Measurements from ENCODE around the gene OSBPL6.
A peak's percentile ranks its signal among the peaks of the same experiment; 100 is the strongest.
"Not testable (repeated sequence)": the region's sequence is repeated elsewhere in the genome, so short reads cannot be mapped to it uniquely, and the experiment has no call there.

Gene OSBPL6

DNA sequence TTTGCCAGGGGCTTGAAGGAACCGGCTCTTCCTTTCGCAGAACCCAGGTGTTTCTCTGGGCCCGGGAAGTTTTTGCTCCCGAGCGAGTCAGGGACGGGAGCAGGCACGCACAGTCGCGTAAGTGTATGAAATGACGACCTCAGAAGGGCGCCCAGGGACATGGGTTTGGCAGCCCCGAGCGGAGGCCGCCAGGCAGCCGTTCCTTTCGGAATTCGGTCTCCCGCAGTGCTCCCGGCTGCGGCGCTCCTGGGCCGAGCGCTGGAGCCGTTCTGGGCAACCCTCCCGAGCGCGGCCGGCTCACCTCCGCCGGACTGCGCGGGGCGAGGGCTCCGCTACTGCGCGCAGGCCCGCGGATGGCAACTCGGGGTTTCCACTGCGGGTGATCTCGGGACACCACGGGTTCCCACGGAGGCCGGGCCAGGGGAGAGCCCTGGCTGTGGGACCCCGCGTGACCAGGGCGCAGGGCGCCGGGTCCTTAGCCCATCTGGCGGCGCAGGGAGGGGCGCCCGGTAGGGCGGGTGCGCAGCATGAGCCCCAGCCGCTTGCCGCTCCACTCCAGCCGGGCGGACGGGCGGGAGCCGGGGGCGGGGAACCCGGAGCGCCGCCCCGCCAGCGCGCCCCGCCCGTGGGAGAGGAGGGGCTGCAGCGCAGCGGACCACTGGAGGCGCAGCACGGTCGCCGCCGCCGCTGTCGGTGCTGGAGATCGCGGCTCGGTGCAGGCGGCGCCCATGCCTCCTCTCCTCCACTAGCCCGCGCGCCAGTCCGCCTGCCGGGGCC lies at the start of gene OSBPL6:
Gene OSBPL6, plus strand, starts transcription at position 690 of the 777 bp plus-strand sequence. CDS start 111,673 bp downstream, outside the sequence.
- DNase-seq (ENCODE audit: low read depth in 3 of 3), result peak in 2 of 3 experiments; percentile 19 to 30

DNA sequence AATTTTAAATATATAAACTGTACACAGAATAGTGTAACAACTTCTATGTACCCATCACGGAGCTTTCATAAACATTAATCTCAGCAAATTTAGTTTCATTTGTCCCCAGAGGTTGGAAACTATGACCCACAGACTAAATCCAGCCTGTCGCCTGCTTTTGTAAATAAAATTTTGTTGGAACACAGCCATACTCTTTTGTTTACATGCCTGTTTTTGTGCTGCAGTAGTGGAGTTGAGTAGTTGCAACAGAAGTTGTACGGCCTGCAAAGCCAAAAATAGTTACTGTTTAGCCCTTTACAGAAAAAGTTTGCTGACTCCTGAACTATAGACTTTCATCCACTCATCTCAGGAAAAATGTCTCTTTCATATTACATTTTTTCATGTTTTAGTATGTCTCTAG lies 42.3 kb upstream of the OSBPL6 start:
- no peak for DNase-seq (ENCODE audit: low read depth in 3 of 3)

DNA sequence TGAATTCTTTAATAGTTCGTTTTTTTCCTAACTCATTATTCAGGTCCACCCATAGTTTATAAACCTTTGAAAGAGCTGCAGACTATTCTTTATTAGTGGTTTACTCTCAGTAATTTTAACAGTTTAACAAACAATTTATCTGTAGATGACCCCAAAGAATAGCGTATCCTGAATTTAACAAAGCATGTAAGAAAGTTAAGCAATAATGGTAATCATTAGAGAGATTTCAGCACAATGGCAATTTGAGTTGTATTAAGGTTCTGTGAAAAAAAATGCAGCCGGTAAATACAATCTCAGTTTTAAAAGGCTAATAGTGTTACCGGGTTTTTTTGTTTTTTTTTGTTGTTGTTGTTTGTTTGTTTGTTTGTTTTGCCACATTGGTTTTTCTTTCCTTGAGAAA lies 41.8 kb upstream of the OSBPL6 start:
- DNase-seq (ENCODE audit: low read depth in 3 of 3), result no peak

DNA sequence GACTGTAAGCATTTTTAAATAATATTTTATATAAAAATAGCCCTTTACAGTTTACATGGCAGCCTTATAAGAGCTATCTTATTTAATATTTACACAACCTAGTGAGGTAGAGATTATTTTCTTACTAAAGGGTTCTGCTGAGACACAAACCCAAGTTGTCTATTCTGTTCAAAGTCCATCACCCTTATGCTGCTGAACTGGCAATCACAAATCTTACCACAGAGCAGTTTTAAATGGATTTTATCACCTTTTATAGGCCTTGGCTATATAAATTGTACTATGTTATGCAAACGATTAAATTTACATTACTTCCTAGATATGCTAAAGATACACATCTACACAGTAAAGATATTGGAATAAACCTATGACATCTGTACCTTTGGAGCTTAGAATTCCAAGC lies 41.3 kb upstream of the OSBPL6 start:
- no peak for DNase-seq (ENCODE audit: low read depth in 3 of 3)

DNA sequence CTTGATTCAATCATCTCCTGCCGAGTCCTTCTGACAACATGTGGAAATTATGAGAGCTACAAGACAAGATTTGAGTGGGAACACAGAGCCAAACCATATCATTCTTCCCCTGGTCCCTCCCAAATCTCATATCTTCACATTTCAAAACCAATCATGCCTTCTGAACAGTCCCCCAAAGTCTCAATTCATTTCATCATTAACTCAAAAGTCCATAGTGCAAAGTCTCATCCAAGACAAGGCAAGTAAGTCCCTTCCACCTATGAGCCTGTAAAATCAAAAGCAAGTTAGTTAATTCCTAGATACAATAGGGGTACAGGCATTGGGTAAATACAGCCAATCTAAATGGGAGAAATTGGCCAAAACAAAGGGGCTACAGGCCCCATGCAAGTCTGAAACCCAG lies 40.4 kb upstream of the OSBPL6 start:
- not testable (repeated sequence) for DNase-seq (ENCODE audit: low read depth in 3 of 3)

DNA sequence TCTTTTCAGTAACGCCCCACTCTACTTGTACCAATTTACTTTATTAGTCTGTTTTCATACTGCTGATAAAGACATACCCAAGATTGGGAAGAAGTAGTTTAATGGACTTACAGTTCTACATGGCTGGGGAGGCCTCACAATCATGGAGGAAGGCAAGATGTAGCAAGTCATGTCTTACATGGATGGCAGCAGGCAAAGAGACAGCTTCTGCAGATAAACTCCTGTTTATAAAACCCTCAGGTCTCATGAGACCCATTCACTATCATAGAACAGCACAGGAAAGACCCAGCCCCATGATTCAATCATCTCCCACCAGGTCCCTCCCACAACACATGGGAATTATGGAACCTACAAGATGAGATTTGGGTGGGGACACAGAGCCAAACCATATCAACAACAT lies 38.8 kb upstream of the OSBPL6 start:
- DNase-seq (ENCODE audit: low read depth in 3 of 3), result no peak

DNA sequence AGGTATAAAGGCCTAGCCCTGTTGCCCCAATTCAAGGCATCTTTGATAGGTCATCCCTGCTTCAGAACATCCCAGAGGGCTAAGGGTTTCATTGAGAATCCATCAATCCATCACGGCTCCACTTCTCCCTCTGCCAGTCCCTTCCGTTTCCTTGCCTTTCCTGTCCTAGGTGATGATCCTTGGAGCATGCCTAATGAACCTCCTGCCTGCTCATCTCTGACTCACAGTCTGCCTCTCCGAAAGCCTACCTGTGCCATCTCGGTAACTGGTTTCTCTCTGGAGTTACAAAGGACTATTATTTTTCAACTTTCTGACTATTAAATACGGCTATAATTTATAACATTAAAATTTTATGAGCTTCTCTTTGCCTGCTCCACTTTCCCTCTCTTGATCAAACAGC lies 36.7 kb upstream of the OSBPL6 start:
- DNase-seq (ENCODE audit: low read depth in 3 of 3), result no peak

DNA sequence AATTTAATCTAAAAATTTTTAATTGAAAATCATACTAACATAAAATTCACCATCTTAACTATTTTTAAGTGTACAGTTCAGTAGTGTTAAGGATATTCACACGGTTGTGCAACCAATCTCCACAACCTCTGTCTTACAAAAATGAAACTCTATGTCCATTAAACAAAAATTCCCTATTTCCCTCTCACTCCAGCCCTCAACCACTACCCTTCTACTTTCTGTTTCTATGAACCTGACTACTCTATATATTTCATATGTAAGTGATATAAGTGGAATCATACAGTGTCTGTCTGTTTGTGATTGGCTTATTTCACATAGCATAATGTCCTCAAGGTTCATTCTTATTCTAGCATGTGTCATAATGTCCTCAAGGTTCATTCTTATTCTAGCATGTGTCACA lies 34.3 kb upstream of the OSBPL6 start:
- DNase-seq (ENCODE audit: low read depth in 3 of 3), result no peak

DNA sequence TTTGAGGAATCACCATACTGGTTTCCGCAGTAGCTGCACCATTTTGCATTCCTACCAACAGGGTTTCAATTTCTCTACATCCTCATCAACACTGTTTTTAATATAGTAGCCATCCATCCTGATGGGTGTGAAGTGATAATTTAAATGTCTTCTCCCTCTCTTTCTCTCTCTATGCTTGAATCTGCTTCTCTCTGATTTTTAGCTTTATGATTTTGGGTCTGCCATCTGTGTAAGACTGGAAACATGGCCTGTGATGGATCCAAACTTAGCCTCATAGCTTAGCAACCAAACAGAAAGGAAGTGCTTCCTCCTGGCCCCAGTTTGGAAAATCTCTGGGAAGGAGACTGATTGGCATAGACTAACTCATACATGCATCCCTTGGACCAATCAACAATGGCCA lies 33.7 kb upstream of the OSBPL6 start:
- DNase-seq (ENCODE audit: low read depth in 3 of 3), result no peak

DNA sequence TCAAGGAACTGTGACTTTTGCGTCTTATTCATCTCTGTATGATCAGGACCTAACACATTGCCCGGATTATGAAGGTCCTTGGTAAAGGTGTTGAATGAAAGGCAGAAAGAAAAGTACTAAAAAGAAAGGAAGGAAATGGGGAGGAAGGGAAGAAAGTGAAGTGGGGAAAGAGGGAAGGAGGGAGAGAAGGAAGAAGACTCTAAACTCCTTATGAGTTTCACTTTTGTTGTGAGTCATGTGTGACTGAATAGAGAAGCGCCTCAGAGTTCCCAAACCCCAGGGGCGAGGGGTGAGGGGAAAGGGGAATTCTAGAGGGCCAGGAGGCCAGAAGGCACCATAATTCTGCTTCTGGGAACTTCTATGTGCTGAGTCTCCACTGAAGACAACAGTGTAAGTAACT lies 30.9 kb upstream of the OSBPL6 start:
- DNase-seq (ENCODE audit: low read depth in 3 of 3), result no peak

DNA sequence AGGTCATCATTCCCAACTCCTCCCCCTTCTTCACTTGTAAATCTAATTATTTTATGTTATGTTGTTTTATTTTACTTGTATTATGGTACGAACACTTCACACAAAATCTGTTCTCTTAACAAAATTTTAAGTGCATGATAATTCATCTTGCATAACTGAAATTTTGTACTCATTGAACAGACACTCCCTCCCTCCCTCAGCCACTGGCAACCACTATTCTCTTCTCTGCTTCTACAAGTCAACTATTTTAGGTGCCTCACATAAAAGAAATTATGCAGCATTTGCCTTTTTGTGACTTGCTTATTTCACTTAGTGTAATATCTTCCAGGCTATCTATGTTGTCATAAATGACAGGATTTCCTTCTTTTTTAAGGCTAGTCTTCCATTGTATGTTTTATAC lies 30.4 kb upstream of the OSBPL6 start:
- DNase-seq (ENCODE audit: low read depth in 3 of 3), result no peak

DNA sequence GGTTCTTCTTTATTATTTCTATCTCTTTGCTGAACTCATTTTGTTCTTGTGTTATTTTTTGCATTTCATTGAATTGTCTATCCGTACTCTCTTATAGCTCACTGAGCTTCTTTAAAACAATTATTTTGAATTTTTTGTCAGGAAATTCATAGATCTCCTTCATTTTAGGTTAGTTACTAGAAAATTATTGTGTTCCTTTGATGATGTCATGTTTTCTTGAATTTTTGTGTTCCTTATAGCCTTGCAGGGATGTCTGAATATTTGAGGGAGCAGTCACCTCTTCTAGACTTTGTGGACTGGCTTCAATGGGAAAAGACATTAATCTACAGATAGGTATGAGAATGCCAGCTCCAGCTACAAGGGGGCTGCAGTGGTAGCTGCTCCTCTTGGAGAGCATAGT lies 20.7 kb upstream of the OSBPL6 start:
- DNase-seq (ENCODE audit: low read depth in 3 of 3), result no peak

DNA sequence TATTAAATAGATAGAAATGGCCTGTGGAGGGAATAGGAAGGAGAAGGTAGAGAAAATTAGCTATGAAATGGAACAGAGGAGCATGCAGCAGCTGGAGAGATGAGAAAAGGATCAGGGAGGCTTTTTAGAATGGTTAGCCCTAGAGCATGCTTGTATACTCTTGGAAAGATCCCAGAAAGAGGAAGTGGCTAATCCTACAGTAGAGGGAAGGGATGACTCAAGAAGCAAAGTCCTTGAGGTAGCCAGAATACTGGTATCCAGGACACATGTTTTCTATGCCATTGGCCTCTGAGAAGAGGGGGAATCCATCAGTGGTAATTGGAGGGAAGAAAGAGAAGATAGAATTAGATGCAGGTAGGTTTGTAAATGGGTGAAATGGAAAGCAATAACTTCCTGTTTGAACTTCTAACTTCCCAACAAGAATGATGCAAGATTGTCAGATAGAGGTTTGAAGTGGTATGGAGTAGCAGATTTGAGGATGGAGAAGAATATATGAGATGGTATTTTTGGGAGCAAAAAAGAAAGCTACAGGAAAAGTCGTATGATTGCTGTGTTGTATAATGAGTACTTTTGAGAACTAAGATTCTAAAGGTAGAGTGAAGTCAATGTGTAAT lies 17.1 kb upstream of the OSBPL6 start:
- DNase-seq (ENCODE audit: low read depth in 3 of 3), result no peak

DNA sequence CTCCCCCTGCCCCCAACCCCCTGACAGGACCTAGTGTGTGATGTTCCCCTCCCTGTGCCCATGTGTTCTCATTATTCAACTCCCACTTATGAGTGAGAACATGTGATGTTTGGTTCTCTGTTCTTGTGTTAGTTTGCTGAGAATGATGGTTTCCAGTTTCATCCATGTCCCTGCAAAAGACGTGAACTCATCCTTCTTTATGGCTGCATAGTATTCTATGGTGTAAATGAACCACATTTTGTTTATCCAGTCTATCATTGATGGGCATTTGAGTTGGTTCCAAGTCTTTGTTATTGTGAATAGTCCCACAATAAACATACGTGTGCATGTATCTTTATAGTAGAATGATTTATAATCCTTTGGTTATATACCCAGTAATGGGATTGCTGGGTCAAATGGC lies 13.7 kb upstream of the OSBPL6 start:
- DNase-seq (ENCODE audit: low read depth in 3 of 3), result not testable (repeated sequence)

DNA sequence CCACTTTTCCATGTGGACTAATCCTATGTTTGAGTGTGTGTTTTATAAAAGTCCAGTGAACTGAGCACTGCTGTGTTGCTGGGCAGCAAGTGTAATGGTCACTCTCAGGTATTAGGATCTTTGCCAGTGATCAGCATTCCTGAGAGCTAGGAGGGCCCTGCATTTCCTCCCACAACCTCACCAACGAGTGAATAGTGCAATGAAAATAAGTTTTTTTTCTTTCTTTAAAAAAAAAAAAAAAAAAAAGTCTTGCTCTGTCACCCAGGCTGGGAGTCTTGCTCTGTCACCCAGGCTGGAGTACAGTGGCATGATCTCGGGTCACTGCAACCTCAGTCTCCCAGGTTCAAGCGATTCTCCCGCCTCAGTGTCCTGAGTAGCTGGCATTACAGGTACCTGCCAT lies 6.5 kb upstream of the OSBPL6 start:
- no peak for DNase-seq (ENCODE audit: low read depth in 3 of 3)

DNA sequence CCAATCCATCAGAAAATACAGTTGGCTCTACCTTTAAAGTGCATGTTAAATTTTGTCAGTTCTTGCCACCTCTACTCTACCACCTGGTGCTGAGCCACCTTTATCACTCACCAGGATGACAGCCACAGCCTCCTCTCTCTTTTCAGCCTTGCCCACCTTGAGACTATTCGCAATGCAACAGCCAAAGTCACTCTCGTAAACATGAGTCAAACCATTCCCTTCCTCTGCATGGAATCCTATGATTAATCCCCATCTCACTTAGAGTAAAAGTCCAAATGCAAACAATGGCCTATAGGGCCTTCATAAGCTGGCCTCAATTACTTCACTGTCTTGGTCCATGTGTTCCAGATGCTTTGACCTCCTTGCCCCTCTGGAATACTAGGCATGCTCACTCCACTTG lies 5.8 kb upstream of the OSBPL6 start:
- DNase-seq (ENCODE audit: low read depth in 3 of 3), result no peak

DNA sequence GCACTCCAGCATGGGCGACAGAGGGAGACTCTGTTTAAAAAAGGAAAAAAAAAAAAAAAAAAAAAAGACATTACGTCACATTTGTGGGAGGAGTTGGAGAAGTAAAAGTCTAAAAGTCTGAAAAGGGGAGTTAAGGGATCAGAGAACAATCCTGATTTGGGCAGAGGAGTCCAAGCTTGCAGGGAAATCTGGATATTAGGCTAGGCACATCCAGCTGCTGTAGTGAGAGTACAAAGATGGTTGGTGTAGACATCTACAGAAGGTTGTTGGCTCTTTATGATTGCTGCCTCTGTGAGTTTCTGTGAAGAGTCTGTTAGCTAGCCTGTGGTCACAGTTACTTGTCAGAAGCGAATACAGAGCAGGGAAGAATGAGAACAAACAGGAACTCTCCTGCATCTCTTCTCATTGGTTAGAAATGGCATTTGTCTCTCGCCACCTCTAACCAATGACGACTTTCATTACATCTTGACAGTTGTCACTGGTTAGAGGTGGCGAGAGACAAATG lies 3.3 kb upstream of the OSBPL6 start:
- no peak for DNase-seq (ENCODE audit: low read depth in 3 of 3)

DNA sequence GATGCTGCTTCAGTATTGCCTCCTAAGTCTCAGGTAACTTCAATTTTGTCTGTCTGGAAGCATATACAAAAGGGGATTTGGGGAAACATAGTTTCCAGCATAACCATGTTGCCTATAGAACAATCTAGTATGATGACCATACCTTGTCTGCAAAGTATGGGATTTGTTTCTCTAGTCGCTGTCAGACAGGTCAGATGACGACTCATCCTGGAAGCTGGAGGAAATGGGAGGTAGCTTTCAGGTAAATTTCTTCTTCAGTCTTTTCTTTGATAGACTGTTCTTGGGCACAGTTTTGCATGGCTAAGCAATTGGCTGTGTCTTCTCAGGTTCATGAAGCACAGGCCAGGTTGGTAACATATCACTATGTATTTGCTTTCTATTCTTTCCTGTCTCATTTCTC lies 2.8 kb upstream of the OSBPL6 start:
- no peak for DNase-seq (ENCODE audit: low read depth in 3 of 3)

DNA sequence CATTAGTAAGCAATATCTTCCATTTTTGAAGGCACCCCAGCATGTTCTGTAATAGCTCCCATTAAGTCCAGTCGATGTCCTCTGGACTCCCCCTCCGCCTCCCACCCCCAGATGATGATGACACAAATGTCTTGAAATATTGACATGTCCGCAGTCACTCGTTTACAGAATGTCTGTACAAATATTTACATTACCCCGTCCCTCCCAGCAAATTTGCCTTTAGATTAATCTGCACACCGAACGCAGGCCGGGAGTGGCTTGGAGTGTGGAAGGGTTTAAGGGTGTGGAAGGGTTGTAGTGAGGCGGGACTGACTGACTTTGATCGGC lies 853 bp upstream of the OSBPL6 start:
- no peak for DNase-seq (ENCODE audit: low read depth in 3 of 3)

DNA sequence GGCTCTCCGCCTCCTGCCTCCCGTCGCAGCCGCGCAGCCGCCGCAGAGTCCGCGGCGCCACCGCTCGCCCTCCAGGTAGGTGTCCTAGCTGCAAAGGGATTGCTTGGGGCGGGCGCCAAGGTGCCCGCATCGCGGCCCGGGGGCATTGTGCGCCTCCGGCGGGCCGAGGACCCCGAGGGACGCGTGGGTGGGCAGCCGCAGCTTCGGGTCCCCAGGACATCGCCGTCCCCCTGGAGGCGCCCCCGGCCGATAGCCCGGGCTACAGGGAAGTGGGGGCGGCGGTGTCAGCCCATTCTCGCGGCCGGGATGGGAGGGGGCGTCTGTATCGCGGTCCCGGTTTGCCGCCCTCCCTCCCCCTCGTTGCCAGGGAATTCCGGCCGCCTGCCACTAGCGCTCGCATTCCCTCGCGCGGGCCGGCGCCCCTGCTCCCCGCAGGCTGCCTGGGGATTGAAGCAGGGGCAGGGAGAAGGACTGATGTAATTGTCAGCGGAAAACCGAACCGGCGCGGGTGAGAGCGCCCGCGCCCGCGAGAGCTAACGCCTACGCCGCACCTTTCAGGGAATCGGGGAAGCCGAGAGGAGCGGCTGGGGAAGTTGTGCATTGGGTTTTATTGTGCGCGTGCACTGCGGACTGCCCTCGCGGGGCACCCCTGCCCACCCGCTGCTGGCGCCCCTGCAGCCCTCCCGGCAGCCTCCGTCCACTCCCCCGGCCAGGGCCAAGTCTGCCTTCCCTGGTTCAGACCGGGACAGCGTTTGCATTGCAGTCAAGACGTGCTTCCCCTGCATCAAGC lies 483 bp downstream of the OSBPL6 start:
- no peak for DNase-seq (ENCODE audit: low read depth in 3 of 3)

DNA sequence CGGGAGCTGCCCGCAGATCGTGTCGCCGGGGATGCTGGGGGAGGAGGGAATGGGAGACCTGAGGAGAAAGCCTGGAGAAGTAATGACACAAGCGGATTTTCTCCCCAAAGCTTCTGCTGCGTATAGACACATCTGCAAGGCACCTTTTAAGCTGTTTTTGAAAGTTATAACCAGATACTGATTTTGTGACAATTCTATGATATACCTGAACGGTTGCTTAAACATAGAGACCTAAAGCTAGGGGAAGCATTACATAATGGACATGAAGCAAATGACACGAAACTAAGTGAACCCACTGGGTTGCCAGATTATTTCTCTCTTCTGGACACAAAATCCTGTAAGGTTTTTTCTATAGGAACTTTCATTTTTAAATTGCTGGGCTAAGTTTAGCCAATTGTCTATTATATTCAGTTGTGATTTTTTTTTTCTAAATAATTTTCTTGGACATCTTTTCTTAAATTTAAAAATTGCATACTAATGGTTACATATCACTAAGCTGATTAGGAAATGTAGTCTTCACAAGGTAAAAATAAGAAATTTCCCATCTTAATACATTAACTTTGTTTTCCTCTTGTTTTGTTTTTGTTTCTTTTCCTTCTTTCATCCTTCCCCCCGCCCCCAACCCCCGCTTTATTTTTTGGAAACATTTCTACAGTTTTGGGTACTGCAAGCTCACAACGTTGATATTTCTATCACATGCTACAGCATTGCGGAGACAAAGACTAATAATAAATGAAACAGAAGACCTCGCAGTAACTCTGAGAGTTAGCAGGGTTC lies 1.3 kb downstream of the OSBPL6 start:
- DNase-seq (ENCODE audit: low read depth in 3 of 3), result no peak

DNA sequence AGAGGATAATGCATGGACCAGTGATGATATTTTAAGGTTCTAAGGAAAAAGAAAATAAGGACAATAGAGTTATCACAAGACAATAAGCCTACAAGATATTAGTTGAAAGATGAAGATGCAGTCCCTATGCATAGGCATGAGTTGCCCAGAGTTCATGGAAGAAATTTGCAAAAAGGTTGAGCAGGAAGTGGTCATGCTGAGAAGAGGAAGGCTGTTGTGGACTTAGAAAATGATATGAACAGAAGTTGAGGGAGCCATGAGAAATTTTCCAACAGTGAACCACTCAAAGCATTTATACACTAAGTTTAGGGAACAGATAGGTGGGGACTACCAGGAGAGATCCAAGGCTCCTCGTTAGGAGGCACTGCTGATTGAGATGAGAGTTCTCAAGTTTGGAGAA lies 3.5 kb downstream of the OSBPL6 start:
- no peak for DNase-seq (ENCODE audit: low read depth in 3 of 3)

Data from stimulated activated CD4-positive, alpha-beta T cell treated with anti-CD3 and anti-CD28 coated beads, TNF-alpha, amount 100 ng/mL, for 4 hours (primary cell).